MCF 10A (cell line): Measurements from ENCODE around the gene MT1M. TPM values are rescaled to one million over a fixed set of nuclear protein-coding genes. Genes with fewer than 3 reads are reported as not detected.

Source experiments
- BruUV-seq: library from RNA; stranded (reverse); fragments of 400-500 nt; replicated peaks from 2 replicates; lab custom pipeline; 2021; lab: Mats Ljungman, UMichigan
- CTCF ChIA-PET: fragments of 300-600 bp; sonication (Branson Sonifier 250); formaldehyde crosslinking; extraction: SDS; loops from one replicate; lab custom pipeline; 2021; ENCODE audit warnings: antibody characterized with exemption, inconsistent platforms; lab: Yijun Ruan, JAX
- POLR2A ChIA-PET: fragments of 300-600, 350-650 bp; sonication (Branson Sonifier 250); formaldehyde crosslinking; extraction: SDS; loops from one replicate; lab custom pipeline; 2020; ENCODE audit warnings: antibody characterized with exemption, inconsistent platforms; lab: Yijun Ruan, JAX
- DNase-seq: peaks from one replicate; pipeline ENCODE4 v3.0.0-alpha.2; 2018; ENCODE audit not compliant: unreplicated experiment
- H3K27ac Mint-ChIP-seq: one replicate; pipeline ENCODE4 v1.8.0; 2022; ENCODE audit warnings: mild to moderate bottlenecking, low read depth, mixed read lengths; ENCODE audit not compliant: unreplicated experiment
- H3K27me3 Mint-ChIP-seq: one replicate; pipeline ENCODE4 v1.8.0; 2022; ENCODE audit warnings: mixed read lengths; ENCODE audit not compliant: insufficient read depth, unreplicated experiment
- H3K36me3 Mint-ChIP-seq: one replicate; pipeline ENCODE4 v1.8.0; 2022; ENCODE audit warnings: mild to moderate bottlenecking, moderate library complexity, mixed read lengths; ENCODE audit not compliant: insufficient read depth, unreplicated experiment
- H3K4me1 Mint-ChIP-seq: one replicate; pipeline ENCODE4 v1.8.0; 2022; ENCODE audit warnings: mixed read lengths; ENCODE audit not compliant: insufficient read depth, unreplicated experiment
- H3K4me3 Mint-ChIP-seq: one replicate; pipeline ENCODE4 v1.8.0; 2022; ENCODE audit warnings: mild to moderate bottlenecking, moderate library complexity, mixed read lengths; ENCODE audit not compliant: unreplicated experiment
- H3K9me3 Mint-ChIP-seq: one replicate; pipeline ENCODE4 v1.8.0; 2022; ENCODE audit warnings: mixed read lengths; ENCODE audit not compliant: unreplicated experiment
- CTCF ChIP-seq: fragments of 200-600 bp; IDR thresholded peaks from one replicate; pipeline ENCODE4 v1.8.0; 2022; ENCODE audit warnings: antibody characterized with exemption, mild to moderate bottlenecking; ENCODE audit not compliant: unreplicated experiment
- intact Hi-C: fragments of 100-400 bp; cut with micrococcal nuclease; formaldehyde crosslinking; loops from 2 replicates; pipeline ENCODE4 v1.14.1; 2022
- total RNA-seq: library from RNA; stranded (reverse); gene quantifications from 2 replicates; pipeline ENCODE4 v1.2.3, GENCODE V29; 2022

The MT1M gene
- total RNA-seq, 1 experiment from 2014 or later = not detected

- Mint-ChIP-seq H3K4me1 (peaks cover 26% of the 10 kb centered on the region), H3K4me3 (peak within 1 kb of the TSS; percentile 70), H3K27ac (peak within 1 kb of the TSS; percentile 67), H3K9me3 (no peaks in the 10 kb centered on the region), H3K36me3 (peaks cover 21% of the 10 kb centered on the region), H3K27me3 (no peaks in the 10 kb centered on the region)
- no peak for TF ChIP-seq CTCF
- intact Hi-C loops = no loop called here
- POLR2A ChIA-PET = interaction anchor here (0.7 to 14.3 kb wide), 34 partner anchors 9 to 1128 kb away, joined by 3 to 793 read pairs (median 6); partner anchors contain the start of genes BBS2, MT1E, MT1F and MT2A
- CTCF ChIA-PET = interaction anchor here (0.6 to 2.1 kb wide), 7 partner anchors 16 to 537 kb away, joined by 3 to 12 read pairs (median 3); no protein-coding TSS in a partner anchor
- BruUV-seq = no TSS peak
- peak; percentile 95 for DNase-seq
Measured at GRCh38 chr16:56681939-56682702, 49.7 kb downstream of the MT1M start, which contains the start of gene MT1X. MT1X (plus strand) TSS chr16:56682470; CDS start chr16:56682541, 71 bp downstream.

- H3K36me3 Mint-ChIP-seq = peaks cover 21% of the 10 kb centered on the region
- DNase-seq = no peak
- H3K27me3 Mint-ChIP-seq = no peaks in the 10 kb centered on the region
- POLR2A ChIA-PET = interaction anchor here (0.5 to 14.3 kb wide), 40 partner anchors 10 to 1127 kb away, joined by 3 to 793 read pairs (median 5); partner anchors contain the start of genes BBS2, MT1B, MT1E and MT1F
- H3K4me1 Mint-ChIP-seq = peaks cover 26% of the 10 kb centered on the region
- no peak overlapping the region for H3K27ac Mint-ChIP-seq
- BruUV-seq = TSS peak; percentile 89
- no peaks in the 10 kb centered on the region for H3K9me3 Mint-ChIP-seq
- intact Hi-C loops = no loop called here
- CTCF ChIA-PET = interaction anchor here (0.6 to 2.1 kb wide), 7 partner anchors 15 to 106 kb away, joined by 3 to 12 read pairs (median 4); no protein-coding TSS in a partner anchor
- TF ChIP-seq CTCF = no peak
- H3K4me3 Mint-ChIP-seq = peak overlapping the region; percentile 70
Measured at GRCh38 chr16:56682703-56683397, 50.4 kb downstream of the MT1M start.

Other genes with a start within 250 kb of the MT1M start
- 97.2 and 109 TPM in 2 replicates for gene AMFR, start 207.1 kb upstream of the MT1M start, total RNA-seq
- gene NUDT21, start 181.3 kb upstream of the MT1M start, total RNA-seq = 81.7 and 83.4 TPM in 2 replicates
- gene OGFOD1, start 181.1 kb upstream of the MT1M start, total RNA-seq = 68.5 and 72.5 TPM in 2 replicates
- gene BBS2, start 112.6 kb upstream of the MT1M start, total RNA-seq = 23.9 and 25.8 TPM in 2 replicates
- gene MT4, start 67.6 kb upstream of the MT1M start, total RNA-seq = not detected in 2 replicates
- gene MT3, start 43.1 kb upstream of the MT1M start, total RNA-seq = not detected in 2 replicates
- 2,490 and 3,582 TPM in 2 replicates for gene MT2A, start 24.1 kb upstream of the MT1M start, total RNA-seq
- gene MT1E, start 6.9 kb upstream of the MT1M start, total RNA-seq = 518 and 934 TPM in 2 replicates
- gene MT1A, start 6.0 kb downstream of the MT1M start, total RNA-seq = not detected in 2 replicates
- not detected in 2 replicates for gene MT1B, start 19.2 kb downstream of the MT1M start, total RNA-seq
- gene MT1F, start 25.3 kb downstream of the MT1M start, total RNA-seq = 1.7 and 2.4 TPM in 2 replicates
- gene MT1G, start 35.4 kb downstream of the MT1M start, total RNA-seq = not detected in 2 replicates
- not detected in 2 replicates for gene MT1H, start 37.2 kb downstream of the MT1M start, total RNA-seq
- 79.3 and 108 TPM in 2 replicates for gene MT1X, start 49.8 kb downstream of the MT1M start, total RNA-seq
- gene NUP93, start 97.5 kb downstream of the MT1M start, total RNA-seq = 53.9 and 60.2 TPM in 2 replicates
- gene SLC12A3, start 232.5 kb downstream of the MT1M start, total RNA-seq = not detected in 2 replicates